ENCODE measurements around the gene FAIM2. TPM values are rescaled to one million over a fixed set of nuclear protein-coding genes. Genes with fewer than 3 reads are reported as not detected.
A peak's percentile ranks its signal among the peaks of the same experiment; 100 is the strongest.

FAIM2 gene
- polyA plus RNA-seq (2013, experiment 1 of 4), result 5.8 TPM
- polyA plus RNA-seq (2013, experiment 2 of 4), result 5.1 TPM
- 4.5 TPM for polyA plus RNA-seq (2013, experiment 3 of 4)
- 4.7 TPM for polyA plus RNA-seq (2013, experiment 4 of 4)

DNA sequence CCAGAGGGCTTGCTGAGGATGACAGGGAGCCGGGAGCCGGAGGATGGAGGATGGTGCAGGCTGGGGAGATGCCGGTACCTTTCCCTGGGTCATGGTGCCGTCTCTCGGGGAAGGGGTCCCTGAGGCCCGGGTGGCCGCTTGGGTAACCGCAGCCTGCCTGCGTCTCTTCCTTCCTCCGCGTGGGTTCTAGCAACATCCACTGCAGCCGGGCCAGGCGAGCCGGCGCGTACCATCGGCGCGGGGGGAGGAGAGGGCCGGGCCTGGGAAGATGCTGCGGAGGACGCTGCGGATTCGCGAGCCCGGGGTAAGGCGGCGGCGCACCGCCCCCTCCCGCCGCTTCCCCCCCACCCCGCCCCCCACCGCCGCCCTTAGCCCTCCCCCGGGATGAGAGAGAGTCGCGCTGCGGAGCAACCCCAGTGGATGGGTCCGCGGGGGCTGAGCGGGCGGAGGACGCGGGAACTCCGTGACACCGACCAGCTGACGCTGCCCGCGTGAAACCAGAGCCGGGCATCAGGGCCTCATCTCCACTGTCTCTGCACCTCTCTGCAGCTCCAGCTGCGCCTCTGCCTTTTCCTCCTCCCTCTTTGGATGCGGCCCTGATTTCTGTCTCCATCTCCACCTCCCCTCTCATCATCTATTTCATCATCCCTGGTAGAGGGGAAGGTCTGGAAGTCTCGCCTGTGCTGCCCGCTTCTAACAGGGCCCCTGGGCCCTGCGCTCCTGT is at the start of gene FAIM2:
TSS of gene FAIM2 (minus strand) at position 201 of the 724 bp plus-strand sequence. CDS start at position 93, 108 bp downstream.
- H3K9me3 ChIP-seq (ENCODE audit: control insufficient read depth, low read length), result no peaks in the 10 kb centered on the region
- no peaks in the 10 kb centered on the region for H3K36me3 ChIP-seq (ENCODE audit: control insufficient read depth, insufficient read depth, low read length)
- peak within 1 kb of the TSS; percentile 10 for H3K4me3 ChIP-seq (ENCODE audit: insufficient read depth, low read depth, low read length)
- no peak within 1 kb of the TSS for H3K27ac ChIP-seq (ENCODE audit: insufficient read depth, low read depth, low read length, poor library complexity, severe bottlenecking)
- 14 to 15% methylated on average over 54 to 55 of the region's 56 CpGs for WGBS, 2 experiments
- peaks cover 17% of the 10 kb centered on the region for H3K4me1 ChIP-seq (ENCODE audit: control insufficient read depth, insufficient read depth, low read length)
- peaks cover 17% of the 10 kb centered on the region for H3K27me3 ChIP-seq (ENCODE audit: control insufficient read depth, insufficient read depth, low read length, poor library complexity, severe bottlenecking)

- H3K36me3 ChIP-seq (ENCODE audit: control insufficient read depth, insufficient read depth, low read length), result no peaks in the 10 kb centered on the region
- H3K9me3 ChIP-seq (ENCODE audit: control insufficient read depth, low read length), result no peaks in the 10 kb centered on the region
- no peaks in the 10 kb centered on the region for H3K27me3 ChIP-seq (ENCODE audit: control insufficient read depth, insufficient read depth, low read length, poor library complexity, severe bottlenecking)
- no peak overlapping the region for H3K27ac ChIP-seq (ENCODE audit: insufficient read depth, low read depth, low read length, poor library complexity, severe bottlenecking)
- 95 to 96% methylated on average over 4 of the region's 4 CpGs for WGBS, 2 experiments
- no peaks in the 10 kb centered on the region for H3K4me1 ChIP-seq (ENCODE audit: control insufficient read depth, insufficient read depth, low read length)
- H3K4me3 ChIP-seq (ENCODE audit: insufficient read depth, low read depth, low read length), result no peak overlapping the region
These were observed 49.5 kb upstream of the FAIM2 start for GRCh38 chr12:49953151-49953550.

GRCh38 chr12:49952391-49953055 is 48.8 kb upstream of the FAIM2 start:
- Histone ChIP-seq H3K4me3 (ENCODE audit: insufficient read depth, low read depth, low read length) (no peak overlapping the region), H3K27me3 (ENCODE audit: control insufficient read depth, insufficient read depth, low read length, poor library complexity, severe bottlenecking) (no peaks in the 10 kb centered on the region), H3K36me3 (ENCODE audit: control insufficient read depth, insufficient read depth, low read length) (no peaks in the 10 kb centered on the region), H3K4me1 (ENCODE audit: control insufficient read depth, insufficient read depth, low read length) (no peaks in the 10 kb centered on the region), H3K27ac (ENCODE audit: insufficient read depth, low read depth, low read length, poor library complexity, severe bottlenecking) (no peak overlapping the region), H3K9me3 (ENCODE audit: control insufficient read depth, low read length) (no peaks in the 10 kb centered on the region)
- WGBS, 2 experiments, result 89 to 92% methylated on average over 1 of the region's 1 CpG

- Histone ChIP-seq H3K27me3 (ENCODE audit: control insufficient read depth, insufficient read depth, low read length, poor library complexity, severe bottlenecking) (no peaks in the 10 kb centered on the region), H3K27ac (ENCODE audit: insufficient read depth, low read depth, low read length, poor library complexity, severe bottlenecking) (no peak overlapping the region), H3K4me1 (ENCODE audit: control insufficient read depth, insufficient read depth, low read length) (no peaks in the 10 kb centered on the region), H3K36me3 (ENCODE audit: control insufficient read depth, insufficient read depth, low read length) (no peaks in the 10 kb centered on the region), H3K4me3 (ENCODE audit: insufficient read depth, low read depth, low read length) (no peak overlapping the region), H3K9me3 (ENCODE audit: control insufficient read depth, low read length) (no peaks in the 10 kb centered on the region)
- 84 to 86% methylated on average over 14 of the region's 14 CpGs for WGBS, 2 experiments
These were observed 47.9 kb upstream of the FAIM2 start for GRCh38 chr12:49951411-49952240.

DNA sequence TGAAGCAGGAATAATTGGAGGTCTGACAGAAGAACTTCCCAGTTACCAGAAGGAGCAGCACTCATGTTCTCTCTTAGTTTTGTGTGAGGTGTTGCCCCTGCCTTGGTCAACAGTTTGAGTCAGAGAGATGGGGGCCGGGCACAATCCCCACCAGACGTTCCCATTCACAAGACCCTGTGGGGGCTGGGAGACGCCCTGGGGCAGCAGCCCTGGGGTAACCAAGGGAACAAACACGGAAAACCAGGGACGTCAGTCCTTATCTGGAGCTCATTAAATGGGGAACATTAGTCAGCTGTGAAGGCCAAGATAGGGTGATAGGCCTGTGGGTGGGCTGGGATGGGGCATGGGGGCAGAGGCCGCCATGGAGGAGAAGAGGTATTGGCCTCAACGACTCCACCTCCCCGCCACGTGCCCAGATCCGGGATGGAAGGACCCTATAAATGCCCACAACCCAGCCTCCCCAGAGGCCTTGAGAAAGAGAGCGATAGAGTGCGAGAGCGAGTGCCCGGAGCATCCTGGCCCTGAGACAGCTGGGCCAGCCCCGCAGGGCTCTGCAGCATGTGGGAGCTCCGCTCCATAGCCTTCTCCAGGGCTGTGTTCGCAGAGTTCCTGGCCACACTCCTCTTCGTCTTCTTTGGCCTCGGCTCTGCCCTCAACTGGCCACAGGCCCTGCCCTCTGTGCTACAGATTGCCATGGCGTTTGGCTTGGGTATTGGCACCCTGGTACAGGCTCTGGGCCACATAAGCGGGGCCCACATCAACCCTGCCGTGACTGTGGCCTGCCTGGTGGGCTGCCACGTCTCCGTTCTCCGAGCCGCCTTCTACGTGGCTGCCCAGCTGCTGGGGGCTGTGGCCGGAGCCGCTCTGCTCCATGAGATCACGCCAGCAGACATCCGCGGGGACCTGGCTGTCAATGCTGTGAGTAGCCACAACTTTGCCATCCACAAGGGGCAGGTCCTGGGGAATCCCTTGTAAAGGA is 46.9 kb upstream of the FAIM2 start, which contains the start of gene AQP2:
TSS of gene AQP2 (plus strand) at position 465 of the 979 bp plus-strand sequence. CDS start at position 559, 94 bp downstream.
- Histone ChIP-seq H3K27ac (ENCODE audit: insufficient read depth, low read depth, low read length, poor library complexity, severe bottlenecking) (no peak within 1 kb of the TSS), H3K4me3 (ENCODE audit: insufficient read depth, low read depth, low read length) (no peak within 1 kb of the TSS), H3K36me3 (ENCODE audit: control insufficient read depth, insufficient read depth, low read length) (no peaks in the 10 kb centered on the region), H3K9me3 (ENCODE audit: control insufficient read depth, low read length) (no peaks in the 10 kb centered on the region), H3K27me3 (ENCODE audit: control insufficient read depth, insufficient read depth, low read length, poor library complexity, severe bottlenecking) (peaks cover 4% of the 10 kb centered on the region), H3K4me1 (ENCODE audit: control insufficient read depth, insufficient read depth, low read length) (no peaks in the 10 kb centered on the region)
- 91% methylated on average over 32 of the region's 32 CpGs for WGBS, 2 experiments

GRCh38 chr12:49949866-49950265 is 46.2 kb upstream of the FAIM2 start:
- WGBS, 2 experiments, result 93 to 98% methylated on average over 3 of the region's 3 CpGs
- H3K4me3 ChIP-seq (ENCODE audit: insufficient read depth, low read depth, low read length), result no peak overlapping the region
- H3K27me3 ChIP-seq (ENCODE audit: control insufficient read depth, insufficient read depth, low read length, poor library complexity, severe bottlenecking), result peaks cover 7% of the 10 kb centered on the region
- H3K4me1 ChIP-seq (ENCODE audit: control insufficient read depth, insufficient read depth, low read length), result no peaks in the 10 kb centered on the region
- H3K27ac ChIP-seq (ENCODE audit: insufficient read depth, low read depth, low read length, poor library complexity, severe bottlenecking), result no peak overlapping the region
- H3K36me3 ChIP-seq (ENCODE audit: control insufficient read depth, insufficient read depth, low read length), result no peaks in the 10 kb centered on the region
- H3K9me3 ChIP-seq (ENCODE audit: control insufficient read depth, low read length), result no peaks in the 10 kb centered on the region

- Histone ChIP-seq H3K4me3 (ENCODE audit: insufficient read depth, low read depth, low read length) (no peak overlapping the region), H3K27me3 (ENCODE audit: control insufficient read depth, insufficient read depth, low read length, poor library complexity, severe bottlenecking) (peaks cover 14% of the 10 kb centered on the region), H3K36me3 (ENCODE audit: control insufficient read depth, insufficient read depth, low read length) (no peaks in the 10 kb centered on the region), H3K4me1 (ENCODE audit: control insufficient read depth, insufficient read depth, low read length) (no peaks in the 10 kb centered on the region), H3K27ac (ENCODE audit: insufficient read depth, low read depth, low read length, poor library complexity, severe bottlenecking) (no peak overlapping the region), H3K9me3 (ENCODE audit: control insufficient read depth, low read length) (no peaks in the 10 kb centered on the region)
- 88 to 91% methylated on average over 11 of the region's 13 CpGs for WGBS, 2 experiments
These were observed 45.5 kb upstream of the FAIM2 start for GRCh38 chr12:49948866-49949845.

DNA sequence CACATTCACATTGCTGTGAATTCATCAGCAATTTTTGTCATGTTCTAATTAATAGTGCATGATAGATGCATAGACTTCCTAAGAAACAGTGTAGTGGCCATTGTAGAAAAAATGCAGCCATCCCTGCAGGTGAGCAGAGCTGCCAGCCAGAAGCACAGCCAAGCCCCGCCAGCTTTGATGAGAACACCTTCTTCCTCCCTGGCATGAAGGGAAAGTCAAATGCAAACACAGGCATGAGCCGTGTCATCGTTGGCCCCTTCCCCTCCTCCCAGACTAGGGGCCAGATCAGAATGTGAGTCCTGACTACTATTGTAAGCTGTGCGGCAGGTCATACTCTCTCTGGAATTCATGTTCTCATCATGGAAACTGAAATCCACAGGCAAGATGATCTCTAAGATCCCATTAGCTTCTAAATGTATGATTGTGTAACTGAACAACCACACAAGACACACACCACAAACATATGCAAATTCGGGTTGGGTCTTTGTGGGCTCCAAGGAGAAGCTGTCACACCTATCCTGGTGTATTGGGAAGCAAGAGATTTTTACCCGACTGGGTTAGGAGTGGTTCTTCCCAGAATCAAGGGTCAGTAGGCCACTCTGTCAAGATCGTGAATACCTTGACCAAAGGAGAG is 44.0 kb upstream of the FAIM2 start:
- WGBS, 2 experiments, result 85 to 87% methylated on average over 7 of the region's 7 CpGs
- H3K27ac ChIP-seq (ENCODE audit: insufficient read depth, low read depth, low read length, poor library complexity, severe bottlenecking), result no peak overlapping the region
- H3K9me3 ChIP-seq (ENCODE audit: control insufficient read depth, low read length), result no peaks in the 10 kb centered on the region
- peaks cover 15% of the 10 kb centered on the region for H3K27me3 ChIP-seq (ENCODE audit: control insufficient read depth, insufficient read depth, low read length, poor library complexity, severe bottlenecking)
- peaks cover 8% of the 10 kb centered on the region for H3K4me1 ChIP-seq (ENCODE audit: control insufficient read depth, insufficient read depth, low read length)
- H3K36me3 ChIP-seq (ENCODE audit: control insufficient read depth, insufficient read depth, low read length), result no peaks in the 10 kb centered on the region
- H3K4me3 ChIP-seq (ENCODE audit: insufficient read depth, low read depth, low read length), result no peak overlapping the region

Data from ectodermal cell (in vitro differentiated cells).